Smooth muscle cell of bladder (primary cell): ENCODE measurements around the gene TSPAN10. TPM values are rescaled to one million over a fixed set of nuclear protein-coding genes. Genes with fewer than 3 reads are reported as not detected.

Experiments used
- total RNA-seq: library from RNA; depleted of rRNA; stranded (reverse); fragments of >200 nt; gene quantifications from 2 replicates; pipeline ENCODE4 v1.2.3, GENCODE V29; 2014

TSPAN10 gene
- total RNA-seq, result 0.57 and 2.1 TPM in 2 replicates

GRCh38 chr17:81636505-81637288, at the start of gene TSPAN10, which contains the start of gene NPLOC4:
TSPAN10 (plus strand) TSS chr17:81637196; CDS start chr17:81642413, 5,217 bp downstream.
NPLOC4 (minus strand) TSS chr17:81637112; CDS start chr17:81636930, 182 bp downstream.

GRCh38 chr17:81656118-81656743, 19.2 kb downstream of the TSPAN10 start, which contains the start of gene PDE6G:
PDE6G (minus strand) TSS chr17:81656542; CDS start chr17:81653305, 3,237 bp downstream.

GRCh38 chr17:81666342-81667191, 29.6 kb downstream of the TSPAN10 start, which contains the start of the genes CCDC137 and OXLD1:
CCDC137 (plus strand) TSS chr17:81666737; CDS start chr17:81666767, 30 bp downstream.
OXLD1 (minus strand) TSS chr17:81666605; CDS start chr17:81666577, 28 bp downstream.

GRCh38 chr17:81683584-81684441, 46.8 kb downstream of the TSPAN10 start, which contains the start of the genes ARL16 and HGS:
ARL16 (minus strand) TSS chr17:81683797; CDS start chr17:81683753, 44 bp downstream.
HGS (plus strand) TSS chr17:81684011; CDS start chr17:81684067, 56 bp downstream.

Other genes starting within 250 kb of the TSPAN10 start
- gene BAHCC1, start 241.7 kb upstream of the TSPAN10 start, total RNA-seq, result 3.1 and 3.9 TPM in 2 replicates
- 4,498 and 6,265 TPM in 2 replicates for gene ACTG1, start 124.4 kb upstream of the TSPAN10 start, total RNA-seq
- 0.71 and 1.9 TPM in 2 replicates for gene FSCN2, start 108.8 kb upstream of the TSPAN10 start, total RNA-seq
- gene FAAP100, start 84.8 kb upstream of the TSPAN10 start, total RNA-seq, result 13.2 and 16.7 TPM in 2 replicates
- 49.4 and 70.4 TPM in 2 replicates for gene NPLOC4, start 84 bp upstream of the TSPAN10 start, total RNA-seq
- gene PDE6G, start 19.3 kb downstream of the TSPAN10 start, total RNA-seq, result 0.65 TPM in 1 of 2 replicates, not detected in the other
- gene OXLD1, start 29.4 kb downstream of the TSPAN10 start, total RNA-seq, result 30.7 and 33.1 TPM in 2 replicates
- gene CCDC137, start 29.5 kb downstream of the TSPAN10 start, total RNA-seq, result 6.5 TPM in 2 replicates
- gene ARL16, start 46.6 kb downstream of the TSPAN10 start, total RNA-seq, result 25.5 and 37.8 TPM in 2 replicates
- gene HGS, start 46.8 kb downstream of the TSPAN10 start, total RNA-seq, result 54.6 and 69.7 TPM in 2 replicates
- 5.4 and 6.6 TPM in 2 replicates for gene MRPL12, start 66.2 kb downstream of the TSPAN10 start, total RNA-seq
- 6.1 and 6.3 TPM in 2 replicates for gene SLC25A10, start 75.1 kb downstream of the TSPAN10 start, total RNA-seq
- gene GCGR, start 167.0 kb downstream of the TSPAN10 start, total RNA-seq, result 0.09 TPM in 1 of 2 replicates, not detected in the other
- 78.6 and 95.7 TPM in 2 replicates for gene MCRIP1, start 196.1 kb downstream of the TSPAN10 start, total RNA-seq
- not detected in 2 replicates for gene PPP1R27, start 197.9 kb downstream of the TSPAN10 start, total RNA-seq
- gene P4HB, start 223.3 kb downstream of the TSPAN10 start, total RNA-seq, result 1,172 and 1,485 TPM in 2 replicates
- 48.4 and 63.1 TPM in 2 replicates for gene ARHGDIA, start 234.1 kb downstream of the TSPAN10 start, total RNA-seq